Gastroesophageal sphincter (tissue), 3 donors: Measurements from ENCODE around the gene ANK2.

Experiments
- CTCF ChIP-seq, 4 experiments: fragments of 200-600 bp in 2 of 4; fragments of 450-650 bp in 2 of 4; sonication (generic) in 1 of 4; IDR thresholded peaks; one replicate each; pipeline ENCODE4 v1.5.1; 2017 to 2019; ENCODE audit warnings: antibody characterized with exemption in 4 of 4, mild to moderate bottlenecking in 2 of 4, moderate library complexity in 2 of 4
- EP300 ChIP-seq: sonication (generic); formaldehyde crosslinking; IDR thresholded peaks from one replicate; pipeline ENCODE4 v1.6.1; 2017; ENCODE audit warnings: antibody characterized with exemption, mild to moderate bottlenecking
- POLR2A ChIP-seq, 2 donors: fragments of 450-650 bp; IDR thresholded peaks; one replicate each; pipeline ENCODE4 v1.6.1; 2017; ENCODE audit warnings: antibody characterized with exemption in 2 of 2, mild to moderate bottlenecking in 2 of 2, moderate library complexity in 1 of 2
- POLR2AphosphoS5 ChIP-seq: sonication (generic); formaldehyde crosslinking; IDR thresholded peaks from one replicate; pipeline ENCODE4 v1.6.1; 2017; ENCODE audit warnings: antibody characterized with exemption

GRCh38 chr4:113071805-113072204 is 22.4 kb downstream of the ANK2 start:
- no peak for TF ChIP-seq CTCF (IDR thresholded peaks at IDR 0.05)
- TF ChIP-seq EP300: no peak
- no peak for TF ChIP-seq POLR2A (IDR thresholded peaks at IDR 0.05)
- TF ChIP-seq POLR2AphosphoS5: no peak
